ENCODE data around the gene TNFRSF13B. TPM values are rescaled to one million over a fixed set of nuclear protein-coding genes. Genes with fewer than 3 reads are reported as not detected.
A peak's percentile ranks its signal among the peaks of the same experiment; 100 is the strongest.
"Not testable (repeated sequence)": the region's sequence is repeated elsewhere in the genome, so short reads cannot be mapped to it uniquely, and the experiment has no call there.

TNFRSF13B gene
- total and polyA plus RNA-seq, 10 of the 15 experiments (the other 5 are each of a cell fraction or from before 2014, with no cell fraction given): 15.5 to 231 (median 119) TPM

DNA sequence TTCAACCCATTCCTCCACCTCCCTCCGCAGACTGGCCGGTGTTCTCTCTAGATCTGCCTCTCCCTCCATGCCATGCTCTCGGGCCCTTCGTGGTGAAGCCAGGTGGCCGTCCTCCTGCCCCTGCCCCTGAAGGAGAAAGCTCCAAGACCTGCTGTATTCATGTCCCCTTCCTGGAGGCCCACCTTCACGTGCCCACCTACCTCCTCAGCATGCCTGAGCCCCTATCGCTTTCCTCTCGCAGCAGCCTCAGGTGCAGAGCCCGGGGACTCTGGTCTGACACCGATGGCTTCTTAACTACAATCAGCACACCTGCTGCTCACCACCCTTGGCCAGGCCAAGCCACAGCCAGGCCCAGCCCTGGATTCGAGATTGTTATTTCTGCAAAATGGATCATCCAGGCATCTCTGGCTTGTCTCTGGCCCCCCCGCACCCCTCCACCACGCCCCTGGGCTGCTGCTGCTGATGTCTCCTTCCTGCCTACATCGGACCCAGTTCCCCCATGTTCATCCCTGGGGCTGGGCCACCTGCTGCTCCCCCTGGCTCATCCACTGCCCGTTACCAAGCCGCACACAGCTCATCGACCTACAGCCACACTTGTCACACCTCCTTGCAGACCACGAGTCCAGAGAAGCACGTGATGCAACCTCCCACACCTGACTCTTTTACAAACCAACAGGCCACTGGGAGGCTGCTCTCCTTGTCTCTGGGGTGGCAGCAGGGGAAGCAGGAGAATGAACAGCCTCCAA is 32.5 kb upstream of the TNFRSF13B start (continued):
- TF ChIP-seq MYC (IDR thresholded peaks at IDR 0.05; ENCODE audit: insufficient read depth, insufficient read length, insufficient replicate concordance, low read length, severe bottlenecking) (no peak), ZSCAN29 (IDR thresholded peaks at IDR 0.05) (no peak), NR2C2 (IDR thresholded peaks at IDR 0.05; ENCODE audit: borderline replicate concordance, control insufficient read depth, insufficient read length, low read depth) (no peak), ZZZ3 (IDR thresholded peaks at IDR 0.05; ENCODE audit: control insufficient read depth, insufficient read length, low read depth) (no peak), SUZ12 (IDR thresholded peaks at IDR 0.05; ENCODE audit: unreplicated experiment) (no peak)

DNA sequence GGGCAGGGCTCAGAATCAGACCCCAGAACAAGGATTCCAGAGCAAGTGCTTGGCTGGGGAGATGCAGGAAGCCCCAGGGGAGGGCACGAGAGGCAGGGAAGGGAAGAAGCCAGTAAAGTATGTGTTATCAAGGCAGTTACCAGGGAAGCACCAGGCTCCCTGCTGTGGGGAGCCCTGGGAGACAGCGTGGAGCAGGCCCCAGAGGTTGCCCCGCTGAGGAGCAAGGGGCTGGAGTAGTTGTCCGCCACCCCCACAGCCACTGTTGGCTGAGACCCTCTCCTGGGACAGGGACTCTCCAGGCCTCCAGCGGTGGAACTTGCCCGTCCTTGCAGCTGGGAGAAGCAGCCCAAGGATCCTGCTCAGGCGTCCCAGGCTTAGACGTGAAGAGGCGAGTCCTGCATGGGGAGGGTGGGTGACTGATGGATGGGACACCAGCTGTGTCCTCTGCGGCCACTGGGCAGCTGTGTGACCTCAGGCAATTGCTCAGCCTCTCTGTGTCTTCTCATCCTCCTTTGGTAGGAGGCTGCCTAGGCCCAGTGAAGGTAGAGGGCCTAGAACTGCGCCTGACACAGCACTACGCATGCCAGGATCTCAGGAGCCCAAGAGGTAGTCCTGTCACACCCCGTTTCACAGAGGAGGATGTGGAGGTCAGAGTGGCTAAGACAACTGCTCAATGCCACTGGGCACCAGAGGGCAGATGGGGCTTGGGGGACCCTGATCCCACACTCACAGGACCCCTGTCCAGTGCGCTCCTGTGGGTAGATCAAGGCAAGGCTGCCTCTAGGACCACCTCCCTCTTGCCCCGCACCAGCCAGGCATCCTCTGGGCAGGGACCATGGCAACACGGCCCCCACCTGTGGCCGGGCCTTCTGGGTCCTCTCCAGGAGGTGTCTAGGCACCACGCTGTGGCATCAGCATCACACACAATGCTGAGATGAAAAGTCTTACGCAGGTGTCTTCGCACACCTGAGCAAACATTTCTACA is 31.1 kb upstream of the TNFRSF13B start:
- H3K79me2 ChIP-seq (ENCODE audit: control insufficient read depth, insufficient read depth, low read length); H4K20me1 ChIP-seq (ENCODE audit: control insufficient read depth, insufficient read depth); ATAC-seq; H3K4me3 ChIP-seq; H3K27me3 ChIP-seq (replicated peaks in 1 of 2; ENCODE audit: control insufficient read depth in 2 of 2, insufficient read depth in 2 of 2, low read length in 1 of 2); BruUV-seq (replicated peaks); H3K36me3 ChIP-seq (ENCODE audit: control insufficient read depth in 2 of 2, insufficient read depth in 2 of 2, low read length in 1 of 2); H3K4me2 ChIP-seq (ENCODE audit: control insufficient read depth, insufficient read depth); H2AFZ ChIP-seq (ENCODE audit: control insufficient read depth, low read depth, low read length); POLR2A ChIA-PET; DNase-seq (ENCODE audit: low read depth, low spot score); H3K27ac ChIP-seq (ENCODE audit: control insufficient read depth, insufficient read depth); CTCF ChIA-PET; H3K9me3 ChIP-seq (replicated peaks; ENCODE audit: control insufficient read depth, insufficient read depth, low read length); H3K4me1 ChIP-seq (ENCODE audit: control insufficient read depth, insufficient read depth, low read length); H3K9ac ChIP-seq (ENCODE audit: control insufficient read depth, insufficient read depth, low read length); RAD21 ChIA-PET (ENCODE audit: unreplicated experiment): not testable (repeated sequence)
- intact Hi-C loops (cut with micrococcal nuclease; ENCODE audit: unreplicated experiment) (loop anchor here (5.0 to 10.0 kb wide), 3 partner anchors 144 to 232 kb away; partner anchors contain the start of genes FLCN and PLD6), in situ Hi-C loops (cut with MboI) (loop anchor here (5.0 kb wide), 1 partner anchor 304 kb away; no protein-coding TSS in a partner anchor)
- FAIRE-seq: peak; percentile 7
- SMC1A ChIA-PET (ENCODE audit: uncharacterized antibody, unreplicated experiment): interaction anchor here (0.6 kb wide), 1 partner anchor 162 kb away, joined by 3 read pairs; no protein-coding TSS in a partner anchor
- 58% methylated on average over 20 of the region's 20 CpGs for WGBS (ENCODE audit: insufficient coverage, insufficient replicate concordance, low lambda C conversion rate, missing lambda C conversion rate)
